ENCODE results near the gene HOMER1.

DNA sequence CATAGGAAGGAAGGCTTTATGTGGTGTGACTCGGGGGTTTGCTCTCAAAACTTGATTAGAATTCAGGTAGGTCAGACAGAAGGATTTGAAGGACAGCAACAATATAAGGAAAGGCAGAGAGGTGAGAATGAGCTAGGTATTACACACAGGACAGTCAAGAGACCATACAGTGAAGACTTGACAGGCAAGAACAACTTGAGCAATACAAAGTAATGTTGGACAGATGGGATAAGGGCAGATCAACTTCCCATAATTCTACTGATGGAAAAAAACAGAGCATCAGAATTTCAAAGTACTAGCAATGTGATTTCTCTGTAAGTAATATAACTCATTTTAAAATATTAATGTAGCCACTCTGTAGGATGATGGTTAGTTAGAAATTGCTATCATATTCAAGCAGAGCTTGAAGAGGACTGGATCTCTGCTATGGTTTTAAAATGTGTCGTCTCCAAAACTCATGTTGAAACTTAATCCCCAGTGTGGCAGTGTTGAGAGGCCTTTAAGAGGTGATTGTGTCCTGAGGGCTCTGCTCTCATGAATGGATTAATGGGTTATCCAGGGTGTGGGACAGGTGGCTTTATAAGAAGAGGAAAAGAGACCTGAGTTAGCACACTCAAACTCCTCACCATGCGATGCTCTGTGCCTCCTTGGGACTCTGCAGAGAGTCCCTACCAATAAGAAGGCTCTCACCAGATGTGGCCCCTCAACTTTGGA lies 22.4 kb upstream of the HOMER1 start:
- TF ChIP-seq POLR2AphosphoS5 (IDR thresholded peaks at IDR 0.05; ENCODE audit: borderline replicate concordance, low read depth, low read length) (no peak), EZH2 (IDR thresholded peaks at IDR 0.05) (no peak), FOXP2 (optimal IDR thresholded peaks at IDR 0.05; ENCODE audit: control extremely low read depth, extremely low read length, insufficient read depth) (no peak)
